HG03354 (cell line): ENCODE results near the gene WNT3.

Experiments used
- ATAC-seq: cut with Tn5 transposase; IDR thresholded peaks from one replicate; pipeline ENCODE4 v1.9.1; 2021; ENCODE audit warnings: mild to moderate bottlenecking; ENCODE audit not compliant: unreplicated experiment, poor library complexity, severe bottlenecking

Gene WNT3

GRCh38 chr17:46741122-46741730 is 77.3 kb downstream of the WNT3 start:
- ATAC-seq: no peak

- no peak for ATAC-seq
These were observed 78.5 kb downstream of the WNT3 start for GRCh38 chr17:46739982-46740381.

GRCh38 chr17:46738544-46738943 is 79.9 kb downstream of the WNT3 start:
- no peak for ATAC-seq

- ATAC-seq: no peak
These were observed 81.2 kb downstream of the WNT3 start for GRCh38 chr17:46737326-46737725.

GRCh38 chr17:46736100-46736499 is 82.4 kb downstream of the WNT3 start:
- no peak for ATAC-seq

- ATAC-seq: no peak
These were observed 84.5 kb downstream of the WNT3 start for GRCh38 chr17:46733837-46734475.

- ATAC-seq: no peak
These were observed 85.6 kb downstream of the WNT3 start for GRCh38 chr17:46732754-46733398.

- no peak for ATAC-seq
These were observed 86.3 kb downstream of the WNT3 start for GRCh38 chr17:46732160-46732559.

GRCh38 chr17:46730679-46731078 is 87.8 kb downstream of the WNT3 start:
- no peak for ATAC-seq

- no peak for ATAC-seq
These were observed 88.5 kb downstream of the WNT3 start for GRCh38 chr17:46730026-46730425.

GRCh38 chr17:46727572-46728348 is 90.7 kb downstream of the WNT3 start:
- no peak for ATAC-seq

- ATAC-seq: no peak
These were observed 92.3 kb downstream of the WNT3 start for GRCh38 chr17:46726206-46726605.

- ATAC-seq: no peak
These were observed 95.7 kb downstream of the WNT3 start for GRCh38 chr17:46722662-46723285.

- no peak for ATAC-seq
These were observed 98.1 kb downstream of the WNT3 start for GRCh38 chr17:46720408-46720807.

GRCh38 chr17:46719891-46720290 is 98.6 kb downstream of the WNT3 start:
- no peak for ATAC-seq

GRCh38 chr17:46717999-46718398 is 100.5 kb downstream of the WNT3 start:
- no peak for ATAC-seq
